H9 (cell line): ENCODE measurements around the gene FXYD6. TPM values are rescaled to one million over a fixed set of nuclear protein-coding genes. Genes with fewer than 3 reads are reported as not detected.

Experiments
- DNase-seq: peaks from one replicate; pipeline ENCODE4 v3.0.0-alpha.2; 2017
- H2AFZ ChIP-seq: one replicate; pipeline ENCODE4 v1.6.1; 2013; ENCODE audit warnings: mild to moderate bottlenecking, low read length, control low read depth, moderate library complexity
- H2AK5ac ChIP-seq: 2 replicates; pipeline ENCODE4 v1.6.1; 2013; ENCODE audit warnings: low read length, control low read depth, mixed read lengths; ENCODE audit not compliant: insufficient read length
- H2BK120ac ChIP-seq: one replicate; pipeline ENCODE4 v1.6.1; 2013; ENCODE audit warnings: low read depth, mild to moderate bottlenecking, low read length, control low read depth, inconsistent platforms; ENCODE audit not compliant: poor library complexity, severe bottlenecking
- H2BK12ac ChIP-seq: 2 replicates; pipeline ENCODE4 v1.6.1; 2013; ENCODE audit warnings: low read length, control low read depth, mixed read lengths, low read depth; ENCODE audit not compliant: insufficient read length
- H2BK15ac ChIP-seq: 2 replicates; pipeline ENCODE4 v1.6.1; 2013; ENCODE audit warnings: low read depth, low read length, control low read depth
- H2BK20ac ChIP-seq: one replicate; pipeline ENCODE4 v1.6.1; 2013; ENCODE audit warnings: low read depth, mild to moderate bottlenecking, low read length, control low read depth, inconsistent platforms; ENCODE audit not compliant: poor library complexity, severe bottlenecking
- H2BK5ac ChIP-seq: 2 replicates; pipeline ENCODE4 v1.6.1; 2013; ENCODE audit warnings: low read length, control low read depth, mixed read lengths; ENCODE audit not compliant: insufficient read length
- H3K14ac ChIP-seq: 2 replicates; pipeline ENCODE4 v1.6.1; 2013; ENCODE audit warnings: low read length, control low read depth; ENCODE audit not compliant: insufficient read depth
- H3K18ac ChIP-seq: 2 replicates; pipeline ENCODE4 v1.6.1; 2013; ENCODE audit warnings: low read depth, mild to moderate bottlenecking, mixed read lengths, low read length, control low read depth; ENCODE audit not compliant: insufficient read length
- H3K23ac ChIP-seq: 2 replicates; pipeline ENCODE4 v1.6.1; 2013; ENCODE audit warnings: low read length, control low read depth, mixed read lengths, low read depth; ENCODE audit not compliant: insufficient read length
- H3K23me2 ChIP-seq: 2 replicates; pipeline ENCODE4 v1.6.1; 2013; ENCODE audit warnings: low read depth, mild to moderate bottlenecking, mixed read lengths, low read length, control low read depth; ENCODE audit not compliant: insufficient read length, poor library complexity, severe bottlenecking
- H3K27ac ChIP-seq: 2 replicates; pipeline ENCODE4 v1.5.1; 2013; ENCODE audit warnings: low read length, control low read depth, mixed read lengths, low read depth; ENCODE audit not compliant: insufficient read length
- H3K27me3 ChIP-seq: 2 replicates; pipeline ENCODE4 v1.6.1; 2013; ENCODE audit warnings: low read length, control low read depth, inconsistent platforms; ENCODE audit not compliant: insufficient read depth
- H3K4ac ChIP-seq: 2 replicates; pipeline ENCODE4 v1.6.1; 2013; ENCODE audit warnings: low read depth, mild to moderate bottlenecking, control low read depth, inconsistent platforms, low read length, moderate library complexity
- H3K4me1 ChIP-seq: 2 replicates; pipeline ENCODE4 v1.6.1; 2013; ENCODE audit warnings: low read length, control low read depth, inconsistent platforms; ENCODE audit not compliant: insufficient read depth
- H3K4me2 ChIP-seq: 2 replicates; pipeline ENCODE4 v1.6.1; 2013; ENCODE audit warnings: low read length, control low read depth, mixed read lengths; ENCODE audit not compliant: insufficient read length, insufficient read depth
- H3K56ac ChIP-seq: 2 replicates; pipeline ENCODE4 v1.6.1; 2013; ENCODE audit warnings: low read depth, mild to moderate bottlenecking, mixed read lengths, low read length, control low read depth; ENCODE audit not compliant: insufficient read length
- H3K79me1 ChIP-seq: 2 replicates; pipeline ENCODE4 v1.6.1; 2013; ENCODE audit warnings: low read depth, mild to moderate bottlenecking, moderate library complexity, low read length, control low read depth, inconsistent platforms; ENCODE audit not compliant: insufficient read depth, poor library complexity, severe bottlenecking
- H3K79me2 ChIP-seq: 2 replicates; pipeline ENCODE4 v1.6.1; 2013; ENCODE audit warnings: low read length, control low read depth, inconsistent platforms; ENCODE audit not compliant: insufficient read depth
- H3K9ac ChIP-seq: 2 replicates; pipeline ENCODE4 v1.6.1; 2013; ENCODE audit warnings: low read length, control low read depth, mixed read lengths; ENCODE audit not compliant: insufficient read length; ENCODE audit errors: extremely low read depth
- H3K9me3 ChIP-seq: one replicate; pipeline ENCODE4 v1.6.1; 2013; ENCODE audit warnings: low read depth, low read length, inconsistent platforms; ENCODE audit not compliant: control insufficient read depth
- H3T11ph ChIP-seq: one replicate; pipeline ENCODE4 v1.6.1; 2013; ENCODE audit warnings: mild to moderate bottlenecking, low read length, control low read depth, inconsistent platforms
- H4K20me1 ChIP-seq: one replicate; pipeline ENCODE4 v1.6.1; 2013; ENCODE audit not compliant: control insufficient read depth, insufficient read length, insufficient read depth
- H4K5ac ChIP-seq: 2 replicates; pipeline ENCODE4 v1.6.1; 2013; ENCODE audit warnings: low read depth, mild to moderate bottlenecking, mixed read lengths, low read length, control low read depth; ENCODE audit not compliant: insufficient read length
- H4K8ac ChIP-seq: replicated peaks from 2 replicates; pipeline ENCODE4 v1.6.1; 2013; ENCODE audit warnings: low read length, control low read depth, mixed read lengths, low read depth; ENCODE audit not compliant: insufficient read length
- H4K91ac ChIP-seq: 2 replicates; pipeline ENCODE4 v1.6.1; 2013; ENCODE audit warnings: low read depth, mild to moderate bottlenecking, moderate library complexity, mixed read lengths, low read length, control low read depth; ENCODE audit not compliant: insufficient read length
- H3K27ac Mint-ChIP-seq, 3 experiments: 2 replicates in 2 of 3; 3 replicates in 1 of 3; pipeline ENCODE4 v1.8.0; 2020 to 2021; ENCODE audit warnings: mixed read lengths in 3 of 3, mild to moderate bottlenecking in 1 of 3, moderate library complexity in 1 of 3
- H3K27me3 Mint-ChIP-seq: 2 replicates; pipeline ENCODE4 v1.8.0; 2021; ENCODE audit warnings: low read depth, mild to moderate bottlenecking, moderate library complexity, mixed read lengths
- H3K36me3 Mint-ChIP-seq, 3 experiments: 2 replicates in 2 of 3; 3 replicates in 1 of 3; pipeline ENCODE4 v1.8.0; 2020 to 2021; ENCODE audit warnings: low read depth in 3 of 3, mixed read lengths in 3 of 3; ENCODE audit not compliant: insufficient read depth in 1 of 3
- H3K4me1 Mint-ChIP-seq, 2 experiments: 2 replicates each; pipeline ENCODE4 v1.8.0; 2020; ENCODE audit warnings: mixed read lengths in 2 of 2
- H3K4me3 Mint-ChIP-seq, 2 experiments: 2 replicates in 1 of 2; 3 replicates in 1 of 2; pipeline ENCODE4 v1.8.0; 2020 to 2021; ENCODE audit warnings: mild to moderate bottlenecking in 2 of 2, mixed read lengths in 2 of 2, moderate library complexity in 1 of 2
- H3K9me3 Mint-ChIP-seq, 2 experiments: 2 replicates in 1 of 2; 3 replicates in 1 of 2; pipeline ENCODE4 v1.8.0; 2020; ENCODE audit warnings: mild to moderate bottlenecking in 2 of 2, mixed read lengths in 2 of 2, moderate library complexity in 1 of 2
- CTCF ChIP-seq: fragments of 200-600 bp; sonication (generic); conservative IDR thresholded peaks from 3 replicates; pipeline ENCODE4 v1.8.0; 2021; ENCODE audit warnings: antibody characterized with exemption, mild to moderate bottlenecking
- WGBS: extraction: QIAGEN DNeasy Blood & Tissue Kit; methylation state at CpG from one replicate; pipeline ENCODE4 v1.1.7; 2013; ENCODE audit warnings: missing lambda C conversion rate, low lambda C conversion rate, mixed read lengths; ENCODE audit not compliant: insufficient read length; ENCODE audit errors: extremely low coverage; 5-methylcytosine and 5-hydroxymethylcytosine counted together
- total RNA-seq: library from RNA; stranded (reverse); gene quantifications from 2 replicates; pipeline ENCODE4 v1.2.1, GENCODE V29; 2021

Gene FXYD6
- total RNA-seq, 1 experiment from 2014 or later = 18.3 TPM

GRCh38 chr11:117805045-117805444 is 71.4 kb downstream of the FXYD6 start:
- H2AFZ ChIP-seq = no peak overlapping the region
- no peak overlapping the region for H3K27ac ChIP-seq
- no peak overlapping the region for H2AK5ac ChIP-seq
- H2BK12ac ChIP-seq = no peak overlapping the region
- no peaks in the 10 kb centered on the region for H4K20me1 ChIP-seq
- no peaks in the 10 kb centered on the region for H3K36me3 Mint-ChIP-seq
- no peak overlapping the region for H4K91ac ChIP-seq
- peaks cover 0 to 7% of the 10 kb centered on the region in 2 experiments for H3K4me1 Mint-ChIP-seq
- no peak overlapping the region for H2BK120ac ChIP-seq
- no peak for TF ChIP-seq CTCF
- no peak overlapping the region for H3K18ac ChIP-seq
- no peak overlapping the region for H3K56ac ChIP-seq
- H3K79me1 ChIP-seq = no peaks in the 10 kb centered on the region
- no peak overlapping the region for H3T11ph ChIP-seq
- no peak overlapping the region for H3K4me3 Mint-ChIP-seq
- no peaks in the 10 kb centered on the region for H3K4me1 ChIP-seq
- H3K9me3 ChIP-seq = no peaks in the 10 kb centered on the region
- H3K27me3 Mint-ChIP-seq = peaks cover 44% of the 10 kb centered on the region
- H3K27me3 ChIP-seq = no peaks in the 10 kb centered on the region
- no CpG with 5 or more reads among the region's 1 CpG for WGBS
- no peak overlapping the region for H3K23ac ChIP-seq
- H3K4me2 ChIP-seq = no peak overlapping the region
- H3K9ac ChIP-seq = no peak overlapping the region
- H2BK15ac ChIP-seq = no peak overlapping the region
- no peaks in the 10 kb centered on the region for H3K79me2 ChIP-seq
- no peak for DNase-seq
- H3K14ac ChIP-seq = no peak overlapping the region
- no peak overlapping the region for H3K27ac Mint-ChIP-seq
- H3K9me3 Mint-ChIP-seq = no peaks in the 10 kb centered on the region
- H2BK20ac ChIP-seq = no peak overlapping the region
- H4K5ac ChIP-seq = no peak overlapping the region
- no peaks in the 10 kb centered on the region for H3K23me2 ChIP-seq
- H4K8ac ChIP-seq = no peak overlapping the region
- H2BK5ac ChIP-seq = no peak overlapping the region
- H3K4ac ChIP-seq = no peak overlapping the region
